Skeletal muscle cell (primary cell): ENCODE results near the gene MICAL2.

Source experiments
- DNase-seq: peaks from one replicate; pipeline ENCODE4 v3.0.0-alpha.2; 2010; ENCODE audit warnings: low read depth
- H3K4me3 ChIP-seq: 2 replicates; pipeline ENCODE4 v1.5.1; 2011; ENCODE audit warnings: low read depth, mild to moderate bottlenecking, control low read depth, low read length, moderate library complexity

Gene MICAL2

GRCh38 chr11:12284316-12285050 is 174.1 kb downstream of the MICAL2 start:
- no peak overlapping the region for H3K4me3 ChIP-seq
- DNase-seq = no peak

- peak; percentile 77 for DNase-seq
- H3K4me3 ChIP-seq = no peak overlapping the region
These were observed 174.7 kb downstream of the MICAL2 start for GRCh38 chr11:12285106-12285505.

- DNase-seq = no peak
- H3K4me3 ChIP-seq = no peak overlapping the region
These were observed 175.4 kb downstream of the MICAL2 start for GRCh38 chr11:12285811-12286222.

- no peak overlapping the region for H3K4me3 ChIP-seq
- no peak for DNase-seq
These were observed 176.2 kb downstream of the MICAL2 start for GRCh38 chr11:12286606-12287005.

GRCh38 chr11:12287009-12287373 is 176.6 kb downstream of the MICAL2 start:
- no peak overlapping the region for H3K4me3 ChIP-seq
- peak; percentile 95 for DNase-seq

- peak; percentile 96 for DNase-seq
- peak overlapping the region; percentile 36 for H3K4me3 ChIP-seq
These were observed 177.2 kb downstream of the MICAL2 start for GRCh38 chr11:12287374-12288211.

- H3K4me3 ChIP-seq = no peak overlapping the region
- DNase-seq = peak; percentile 86
These were observed 178.0 kb downstream of the MICAL2 start for GRCh38 chr11:12288212-12288930.

GRCh38 chr11:12288931-12289666 is 178.7 kb downstream of the MICAL2 start:
- DNase-seq = no peak
- H3K4me3 ChIP-seq = no peak overlapping the region

- DNase-seq = no peak
- no peak overlapping the region for H3K4me3 ChIP-seq
These were observed 179.5 kb downstream of the MICAL2 start for GRCh38 chr11:12289667-12290476.

- H3K4me3 ChIP-seq = no peak overlapping the region
- DNase-seq = no peak
These were observed 180.1 kb downstream of the MICAL2 start for GRCh38 chr11:12290477-12290922.

- H3K4me3 ChIP-seq = no peak overlapping the region
- no peak for DNase-seq
These were observed 180.9 kb downstream of the MICAL2 start for GRCh38 chr11:12291313-12291712.

GRCh38 chr11:12291766-12292165 is 181.4 kb downstream of the MICAL2 start:
- DNase-seq = no peak
- no peak overlapping the region for H3K4me3 ChIP-seq

GRCh38 chr11:12292766-12293165 is 182.4 kb downstream of the MICAL2 start:
- H3K4me3 ChIP-seq = no peak overlapping the region

GRCh38 chr11:12293486-12293885 is 183.1 kb downstream of the MICAL2 start:
- no peak for DNase-seq
- no peak overlapping the region for H3K4me3 ChIP-seq

More at GRCh38 chr11:12292766-12293165, 182.4 kb downstream of the MICAL2 start:
- DNase-seq = no peak

- H3K4me3 ChIP-seq = no peak overlapping the region
These were observed 184.2 kb downstream of the MICAL2 start for GRCh38 chr11:12294613-12295012.

GRCh38 chr11:12295943-12296342 is 185.6 kb downstream of the MICAL2 start:
- DNase-seq = no peak
- no peak overlapping the region for H3K4me3 ChIP-seq

More at GRCh38 chr11:12294613-12295012, 184.2 kb downstream of the MICAL2 start:
- no peak for DNase-seq

GRCh38 chr11:12298610-12299009 is 188.2 kb downstream of the MICAL2 start:
- no peak for DNase-seq
- H3K4me3 ChIP-seq = no peak overlapping the region

GRCh38 chr11:12301379-12301778 is 191.0 kb downstream of the MICAL2 start:
- no peak overlapping the region for H3K4me3 ChIP-seq
- no peak for DNase-seq
